HepG2 (cell line): Measurements from ENCODE around the gene DYNC2H1. TPM values are rescaled to one million over a fixed set of nuclear protein-coding genes. Genes with fewer than 3 reads are reported as not detected.

Source experiments
- ATAC-seq: fragments of 200-7000 bp; cut with Tn5 transposase; 3 replicates; pipeline ENCODE4 v1.9.1; 2020; ENCODE audit warnings: mild to moderate bottlenecking, moderate library complexity
- BruUV-seq: library from RNA; stranded (reverse); fragments of 400-500 nt; replicated peaks from 2 replicates; lab custom pipeline; 2021; lab: Mats Ljungman, UMichigan
- CTCF ChIA-PET: fragments of 300-600 bp; formaldehyde crosslinking; extraction: SDS; loops from one replicate; lab custom pipeline; 2021; ENCODE audit warnings: low total read pairs, inconsistent platforms, low intra/inter-chr PET ratio; lab: Yijun Ruan, JAX
- POLR2A ChIA-PET: fragments of 350-600 bp; sonication (Branson Sonifier 250); formaldehyde crosslinking; loops from one replicate; lab custom pipeline; 2020; ENCODE audit warnings: antibody characterized with exemption, inconsistent platforms; lab: Yijun Ruan, JAX
- DNase-seq: peaks from one replicate; pipeline ENCODE4 v3.0.0-alpha.2; 2015; ENCODE audit warnings: low spot score
- FAIRE-seq: peaks from 3 replicates; lab custom pipeline; 2011; peaks lifted over from hg19 to GRCh38; lab: Jason Lieb, UNC
- H2AFZ ChIP-seq: one replicate; pipeline ENCODE4 v1.6.1; 2011; ENCODE audit warnings: low read length, inconsistent platforms
- H3K27ac ChIP-seq: fragments of 300-600 bp; 3 replicates; pipeline ENCODE4 v1.8.0; 2011; ENCODE audit warnings: mixed run types, mild to moderate bottlenecking, mixed read lengths, low read length, inconsistent platforms; ENCODE audit not compliant: insufficient read depth; ENCODE audit errors: extremely low read length
- H3K27me3 ChIP-seq, 2 experiments: fragments of 200-600 bp in 1 of 2; 2 replicates in 1 of 2; 3 replicates in 1 of 2; pipeline versions ENCODE4 v1.6.0 to v1.8.0; 2011; ENCODE audit warnings: low read length in 2 of 2, mild to moderate bottlenecking in 2 of 2, moderate library complexity in 2 of 2, inconsistent platforms in 1 of 2; ENCODE audit not compliant: insufficient read depth in 2 of 2, control insufficient read depth in 1 of 2
- H3K36me3 ChIP-seq, 2 experiments: fragments of 200-600 bp in 1 of 2; replicated peaks in 1 of 2; 2 replicates in 1 of 2; 3 replicates in 1 of 2; pipeline versions ENCODE4 v1.5.1 to v1.8.0; 2011; ENCODE audit warnings: low read length in 2 of 2, inconsistent platforms in 1 of 2; ENCODE audit not compliant: insufficient read depth in 2 of 2, control insufficient read depth in 1 of 2
- H3K4me1 ChIP-seq: 2 replicates; pipeline ENCODE4 v1.5.1; 2012; ENCODE audit warnings: low read length, inconsistent platforms; ENCODE audit not compliant: insufficient read depth
- H3K4me2 ChIP-seq: 2 replicates; pipeline ENCODE4 v1.6.0; 2011; ENCODE audit warnings: low read depth, low read length, inconsistent platforms
- H3K4me3 ChIP-seq, 3 experiments: fragments of 200-600 bp in 1 of 3; sonication (generic), shearing (Covaris generic) in 1 of 3; replicated peaks in 1 of 3; 2 replicates each; pipeline ENCODE4 v1.5.1; 2011 to 2016; ENCODE audit warnings: low read length in 3 of 3, inconsistent platforms in 2 of 3, low read depth in 2 of 3, mild to moderate bottlenecking in 2 of 3, control low read depth in 1 of 3, mixed read lengths in 1 of 3; ENCODE audit not compliant: insufficient read depth in 1 of 3
- H3K79me2 ChIP-seq: one replicate; pipeline ENCODE4 v1.6.1; 2011; ENCODE audit warnings: low read length, inconsistent platforms; ENCODE audit not compliant: insufficient read depth
- H3K9ac ChIP-seq: 2 replicates; pipeline ENCODE4 v1.6.0; 2011; ENCODE audit warnings: mild to moderate bottlenecking, low read depth, low read length, inconsistent platforms; ENCODE audit not compliant: insufficient read depth
- H3K9me3 ChIP-seq: 2 replicates; pipeline ENCODE4 v1.5.1; 2012; ENCODE audit warnings: mild to moderate bottlenecking, low read length
- H4K20me1 ChIP-seq: 2 replicates; pipeline ENCODE4 v1.6.0; 2011; ENCODE audit warnings: inconsistent platforms, mild to moderate bottlenecking, low read length, moderate library complexity; ENCODE audit not compliant: insufficient read depth
- ATM ChIP-seq: fragments of 450-650 bp; IDR thresholded peaks from 2 replicates; pipeline ENCODE4 v1.7.1; 2017; ENCODE audit warnings: mild to moderate bottlenecking, borderline replicate concordance
- BCLAF1 ChIP-seq: fragments of 450-650 bp; IDR thresholded peaks from 2 replicates; pipeline ENCODE4 v1.6.1; 2017; ENCODE audit warnings: mild to moderate bottlenecking
- ELF4 ChIP-seq: sonication (generic); formaldehyde crosslinking; IDR thresholded peaks from 2 replicates; pipeline ENCODE4 v1.5.0; 2020; ENCODE audit warnings: missing genetic modification reagents, mild to moderate bottlenecking, moderate library complexity, borderline replicate concordance
- JUND ChIP-seq: sonication (generic); formaldehyde crosslinking; IDR thresholded peaks from 2 replicates; pipeline ENCODE4 v1.8.0; 2022; ENCODE audit warnings: mild to moderate bottlenecking, missing genetic modification reagents
- MYPOP ChIP-seq: sonication (generic); formaldehyde crosslinking; IDR thresholded peaks from 2 replicates; pipeline ENCODE4 v1.8.1; 2023; ENCODE audit warnings: mild to moderate bottlenecking, moderate library complexity, missing genetic modification reagents
- NONO ChIP-seq, 2 experiments: fragments of 450-650 bp in 1 of 2; sonication (generic) in 1 of 2; formaldehyde crosslinking in 1 of 2; IDR thresholded peaks in 1 of 2; conservative IDR thresholded peaks in 1 of 2; 2 replicates each; pipeline versions ENCODE4 v1.6.1 to v1.8.0; 2017 to 2022; ENCODE audit warnings: mild to moderate bottlenecking in 1 of 2, missing genetic modification reagents in 1 of 2, moderate library complexity in 1 of 2
- PCBP2 ChIP-seq: fragments of 200-400 bp; formaldehyde crosslinking; optimal IDR thresholded peaks from 2 replicates; pipeline ENCODE3; 2018; ENCODE audit warnings: low read length, low read depth; ENCODE audit not compliant: poor library complexity, severe bottlenecking
- SMAD1 ChIP-seq: sonication (generic); formaldehyde crosslinking; IDR thresholded peaks from 2 replicates; pipeline ENCODE4 v1.4.0; 2020; ENCODE audit warnings: missing genetic modification reagents, low read depth, mild to moderate bottlenecking, borderline replicate concordance
- SMARCC2 ChIP-seq: fragments of 450-650 bp; IDR thresholded peaks from 2 replicates; pipeline ENCODE4 v1.6.1; 2017; ENCODE audit warnings: antibody characterized with exemption, mild to moderate bottlenecking
- TFDP2 ChIP-seq: sonication (generic); formaldehyde crosslinking; IDR thresholded peaks from 2 replicates; pipeline ENCODE4 v1.4.0; 2020; ENCODE audit warnings: missing genetic modification reagents
- ZNF205 ChIP-seq: IDR thresholded peaks from 2 replicates; pipeline ENCODE4 v1.6.1; 2018; ENCODE audit warnings: missing biosample characterization, missing genetic modification reagents
- ZNF512B ChIP-seq: sonication (generic); formaldehyde crosslinking; IDR thresholded peaks from 2 replicates; pipeline ENCODE4 v1.5.1; 2020; ENCODE audit warnings: missing genetic modification reagents, mild to moderate bottlenecking, borderline replicate concordance
- ZNF549 ChIP-seq: sonication (generic); formaldehyde crosslinking; IDR thresholded peaks from 2 replicates; pipeline ENCODE4 v1.5.0; 2020; ENCODE audit warnings: missing genetic modification reagents
- ZNF556 ChIP-seq: sonication (generic); formaldehyde crosslinking; IDR thresholded peaks from 2 replicates; pipeline ENCODE4 v1.4.0; 2020; ENCODE audit warnings: mild to moderate bottlenecking, missing genetic modification reagents, borderline replicate concordance
- ZNF557 ChIP-seq: sonication (generic); formaldehyde crosslinking; IDR thresholded peaks from 2 replicates; pipeline ENCODE4 v1.4.0; 2020; ENCODE audit warnings: missing genetic modification reagents
- ZSCAN30 ChIP-seq: sonication (generic); formaldehyde crosslinking; IDR thresholded peaks from 2 replicates; pipeline ENCODE4 v1.5.0; 2020; ENCODE audit warnings: mild to moderate bottlenecking, missing genetic modification reagents
- WGBS: methylation state at CpG from one replicate; pipeline ENCODE4 v1.1.6; 2017; ENCODE audit warnings: low lambda C conversion rate; 5-methylcytosine and 5-hydroxymethylcytosine counted together
- in situ Hi-C: cut with HindIII; loops from 2 replicates; pipeline ENCODE4 v1.10.0; 2017; ENCODE audit warnings: low pct_unique_long_range_greater_than_20kb; ENCODE audit not compliant: extremely low pct_ligation_motif_present
- intact Hi-C: fragments of 100-400 bp; cut with micrococcal nuclease; formaldehyde crosslinking; loops from one replicate; pipeline ENCODE4 v1.10.0; 2022; ENCODE audit not compliant: unreplicated experiment
- polyA plus RNA-seq, 8 experiments: library from polyadenylated mRNA; depleted of rRNA in 3 of 8; stranded (reverse) in 7 of 8; unstranded in 1 of 8; fragments of >200 nt; fragmentation: Illumina TruSeq in 4 of 8; extraction: Trizol in 4 of 8; gene quantifications; 2 replicates each; pipeline versions ENCODE4 v1.2.1 to v1.2.3, GENCODE V29; 2011 to 2016; ENCODE audit warnings: low read depth in 4 of 8, missing spikeins in 1 of 8, mixed read lengths in 1 of 8; ENCODE audit not compliant: insufficient read depth in 1 of 8
- total RNA-seq, 5 experiments: library from RNA; depleted of rRNA; stranded (reverse); fragments of >200 nt; fragmentation: Illumina TruSeq; extraction: Trizol; gene quantifications; 2 replicates each; pipeline ENCODE4 v1.2.3, GENCODE V29; 2016; ENCODE audit warnings: low read depth in 1 of 5

The DYNC2H1 gene
- total and polyA plus RNA-seq, 2 of the 13 experiments (the other 11 are each of a cell fraction or from before 2014, with no cell fraction given), result 0.49 to 0.66 TPM

- no peak for TF ChIP-seq ZNF512B (CRISPR knock-in tag)
- no peak for TF ChIP-seq SMAD1 (CRISPR knock-in tag)
- no peak for TF ChIP-seq BCLAF1
Measured at GRCh38 chr11:103370076-103370475, 260.9 kb downstream of the DYNC2H1 start (continued).

GRCh38 chr11:103372906-103373305, 263.7 kb downstream of the DYNC2H1 start:
- no peaks in the 10 kb centered on the region for H3K36me3 ChIP-seq
- DNase-seq (no peak), FAIRE-seq (no peak), ATAC-seq (no peak)
- POLR2A ChIA-PET, result no interaction called here
- H3K27ac ChIP-seq, result no peak overlapping the region
- H3K79me2 ChIP-seq, result no peaks in the 10 kb centered on the region
- 0% methylated on average over 1 of the region's 2 CpGs for WGBS
- H3K4me3 ChIP-seq, result no peak overlapping the region
- no peaks in the 10 kb centered on the region for H3K27me3 ChIP-seq
- H4K20me1 ChIP-seq, result no peaks in the 10 kb centered on the region
- no peak overlapping the region for H3K4me2 ChIP-seq
- intact Hi-C loops (no loop called here), in situ Hi-C loops (no loop called here)
- H3K9me3 ChIP-seq, result peaks cover 48% of the 10 kb centered on the region
- no peaks in the 10 kb centered on the region for H3K4me1 ChIP-seq
- H3K9ac ChIP-seq, result no peak overlapping the region
- CTCF ChIA-PET, result no interaction called here
- no peak overlapping the region for H2AFZ ChIP-seq
- BruUV-seq, result no TSS peak
- TF ChIP-seq PCBP2 (no peak), JUND (CRISPR knock-in tag) (no peak), NONO (IDR thresholded peaks at IDR 0.05) (no peak), NONO (CRISPR knock-in tag; conservative IDR thresholded peaks at IDR 0.05) (no peak), ZNF557 (CRISPR knock-in tag) (no peak), ZSCAN30 (CRISPR knock-in tag) (no peak), ATM (no peak), ZNF549 (CRISPR knock-in tag) (no peak), SMARCC2 (no peak), ZNF205 (CRISPR knock-in tag) (no peak), TFDP2 (CRISPR knock-in tag) (no peak), ELF4 (no peak), ZNF556 (CRISPR knock-in tag) (no peak), MYPOP (CRISPR knock-in tag) (no peak)
